HUES6 (cell line): ENCODE data around the gene TADA2A.

Experiments
- H3K27ac ChIP-seq: 2 replicates; pipeline ENCODE4 v1.7.0; 2013; ENCODE audit warnings: low read depth, mild to moderate bottlenecking, low read length, inconsistent platforms
- H3K27me3 ChIP-seq: 2 replicates; pipeline ENCODE4 v1.6.1; 2013; ENCODE audit warnings: low read length; ENCODE audit not compliant: control insufficient read depth, insufficient read depth
- H3K36me3 ChIP-seq: 2 replicates; pipeline ENCODE4 v1.6.1; 2013; ENCODE audit warnings: low read length; ENCODE audit not compliant: control insufficient read depth, insufficient read depth
- H3K4me1 ChIP-seq: 2 replicates; pipeline ENCODE4 v1.6.1; 2013; ENCODE audit warnings: low read length; ENCODE audit not compliant: control insufficient read depth, insufficient read depth
- H3K4me3 ChIP-seq: 2 replicates; pipeline ENCODE4 v1.5.1; 2013; ENCODE audit warnings: low read depth, low read length
- H3K9ac ChIP-seq: one replicate; pipeline ENCODE4 v1.6.1; 2013; ENCODE audit warnings: mild to moderate bottlenecking, low read length
- H3K9me3 ChIP-seq: 2 replicates; pipeline ENCODE4 v1.6.1; 2013; ENCODE audit warnings: low read depth, low read length; ENCODE audit not compliant: control insufficient read depth, insufficient read depth

TADA2A gene

GRCh38 chr17:37406635-37407461, at the start of gene TADA2A, which contains the start of gene ACACA:
TADA2A (plus strand) TSS chr17:37406886; CDS start chr17:37411366, 4,480 bp downstream.
ACACA (minus strand) TSS chr17:37406836; CDS start chr17:37406299, 537 bp downstream.
- Histone ChIP-seq H3K4me1 (peaks cover 8% of the 10 kb centered on the region; the same call in 1 of the 2 replicates), H3K4me3 (peak within 1 kb of the TSS; percentile 86), H3K36me3 (peaks cover 10% of the 10 kb centered on the region), H3K9me3 (no peaks in the 10 kb centered on the region), H3K27me3 (no peaks in the 10 kb centered on the region), H3K9ac (peak within 1 kb of the TSS; percentile 98), H3K27ac (peak within 1 kb of the TSS; percentile 67)

GRCh38 chr17:37358098-37358829, 48.4 kb upstream of the TADA2A start:
- peaks cover 25% of the 10 kb centered on the region for H3K4me1 ChIP-seq
- peak overlapping the region; percentile 93 for H3K4me3 ChIP-seq
- peaks cover 7% of the 10 kb centered on the region; the same call in 1 of the 2 replicates for H3K36me3 ChIP-seq
- H3K9me3 ChIP-seq: no peaks in the 10 kb centered on the region
- H3K27ac ChIP-seq: peak overlapping the region; percentile 93
- peak overlapping the region; percentile 95 for H3K9ac ChIP-seq
- no peaks in the 10 kb centered on the region for H3K27me3 ChIP-seq

- H3K36me3 ChIP-seq: peaks cover 3% of the 10 kb centered on the region; the same call in 1 of the 2 replicates
Measured at GRCh38 chr17:37358830-37359681, 47.6 kb upstream of the TADA2A start.

GRCh38 chr17:37359682-37360188, 47.0 kb upstream of the TADA2A start:
- Histone ChIP-seq H3K9ac (peak overlapping the region; percentile 63), H3K4me3 (peak overlapping the region; percentile 56), H3K9me3 (no peaks in the 10 kb centered on the region), H3K27me3 (no peaks in the 10 kb centered on the region), H3K36me3 (no peaks in the 10 kb centered on the region), H3K4me1 (peaks cover 25% of the 10 kb centered on the region), H3K27ac (peak overlapping the region; percentile 49; the same call in 1 of the 2 replicates)

More at GRCh38 chr17:37358830-37359681, 47.6 kb upstream of the TADA2A start:
- Histone ChIP-seq H3K27me3 (no peaks in the 10 kb centered on the region), H3K9ac (peak overlapping the region; percentile 95), H3K27ac (peak overlapping the region; percentile 93), H3K9me3 (no peaks in the 10 kb centered on the region), H3K4me1 (peaks cover 25% of the 10 kb centered on the region), H3K4me3 (peak overlapping the region; percentile 93)

- Histone ChIP-seq H3K4me1 (peaks cover 25% of the 10 kb centered on the region), H3K36me3 (no peaks in the 10 kb centered on the region), H3K27me3 (no peaks in the 10 kb centered on the region), H3K4me3 (no peak overlapping the region), H3K27ac (no peak overlapping the region), H3K9me3 (no peaks in the 10 kb centered on the region), H3K9ac (no peak overlapping the region)
Measured at GRCh38 chr17:37360632-37361031, 46.1 kb upstream of the TADA2A start.

GRCh38 chr17:37361543-37361942, 45.1 kb upstream of the TADA2A start:
- Histone ChIP-seq H3K27ac (no peak overlapping the region), H3K9ac (no peak overlapping the region), H3K4me1 (peaks cover 25% of the 10 kb centered on the region), H3K9me3 (no peaks in the 10 kb centered on the region), H3K27me3 (no peaks in the 10 kb centered on the region), H3K4me3 (no peak overlapping the region), H3K36me3 (no peaks in the 10 kb centered on the region)

- no peak overlapping the region for H3K9ac ChIP-seq
- H3K9me3 ChIP-seq: no peaks in the 10 kb centered on the region
- peaks cover 5% of the 10 kb centered on the region; the same call in 1 of the 2 replicates for H3K4me1 ChIP-seq
- no peak overlapping the region for H3K4me3 ChIP-seq
- no peaks in the 10 kb centered on the region for H3K36me3 ChIP-seq
- no peaks in the 10 kb centered on the region for H3K27me3 ChIP-seq
- no peak overlapping the region for H3K27ac ChIP-seq
Measured at GRCh38 chr17:37365589-37365988, 41.1 kb upstream of the TADA2A start.

- Histone ChIP-seq H3K9ac (no peak overlapping the region), H3K36me3 (no peaks in the 10 kb centered on the region), H3K4me1 (0 out of 2 replicates have a peak, but pooled peaks cover 3% of the 10 kb centered on the region), H3K27me3 (no peaks in the 10 kb centered on the region), H3K4me3 (no peak overlapping the region), H3K27ac (no peak overlapping the region), H3K9me3 (no peaks in the 10 kb centered on the region)
Measured at GRCh38 chr17:37368577-37368976, 38.1 kb upstream of the TADA2A start.

GRCh38 chr17:37373530-37374159, 33.0 kb upstream of the TADA2A start:
- H3K4me3 ChIP-seq: no peak overlapping the region
- H3K27ac ChIP-seq: no peak overlapping the region
- 0 out of 2 replicates have a peak, but pooled peaks cover 3% of the 10 kb centered on the region for H3K4me1 ChIP-seq
- H3K9ac ChIP-seq: no peak overlapping the region
- no peaks in the 10 kb centered on the region for H3K27me3 ChIP-seq
- no peaks in the 10 kb centered on the region for H3K9me3 ChIP-seq
- H3K36me3 ChIP-seq: no peaks in the 10 kb centered on the region

- no peak within 1 kb of the TSS for H3K4me3 ChIP-seq
- no peaks in the 10 kb centered on the region for H3K36me3 ChIP-seq
- H3K27me3 ChIP-seq: no peaks in the 10 kb centered on the region
- H3K9me3 ChIP-seq: no peaks in the 10 kb centered on the region
- no peak within 1 kb of the TSS for H3K9ac ChIP-seq
- 0 out of 2 replicates have a peak, but pooled peaks cover 3% of the 10 kb centered on the region for H3K4me1 ChIP-seq
- H3K27ac ChIP-seq: no peak within 1 kb of the TSS
Measured at GRCh38 chr17:37375706-37376105, 31.0 kb upstream of the TADA2A start, which contains the start of gene C17orf78. C17orf78 (plus strand) TSS chr17:37375985; CDS start chr17:37376093, 108 bp downstream.
